ENCODE measurements around the gene CDH13. TPM values are rescaled to one million over a fixed set of nuclear protein-coding genes. Genes with fewer than 3 reads are reported as not detected.

Gene CDH13
- total and polyA plus RNA-seq, 9 donors = 1.9 to 34.2 (median 4.8) TPM

DNA sequence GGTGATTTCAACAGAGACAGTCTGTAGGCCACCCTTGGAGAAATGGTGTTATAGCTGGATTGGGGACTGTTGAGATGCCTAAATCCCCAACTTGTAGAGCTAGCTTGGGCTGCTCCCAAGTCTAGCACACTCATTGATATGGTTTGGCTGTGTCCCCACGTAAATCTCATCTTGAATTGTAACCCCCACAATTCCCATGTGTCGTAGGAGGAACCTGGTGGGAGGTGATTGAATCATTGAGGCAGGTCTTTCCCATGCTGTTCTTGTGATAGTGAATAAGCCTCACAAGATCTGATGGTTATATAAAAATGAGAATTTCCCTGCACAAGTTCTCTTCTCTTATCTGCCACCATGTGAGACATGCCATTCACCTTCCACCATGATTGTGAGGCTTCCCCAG is 536.0 kb downstream of the CDH13 start:
- TF ChIP-seq POLR2A (IDR thresholded peaks at IDR 0.05) = no peak
- TF ChIP-seq, protein P1, sequence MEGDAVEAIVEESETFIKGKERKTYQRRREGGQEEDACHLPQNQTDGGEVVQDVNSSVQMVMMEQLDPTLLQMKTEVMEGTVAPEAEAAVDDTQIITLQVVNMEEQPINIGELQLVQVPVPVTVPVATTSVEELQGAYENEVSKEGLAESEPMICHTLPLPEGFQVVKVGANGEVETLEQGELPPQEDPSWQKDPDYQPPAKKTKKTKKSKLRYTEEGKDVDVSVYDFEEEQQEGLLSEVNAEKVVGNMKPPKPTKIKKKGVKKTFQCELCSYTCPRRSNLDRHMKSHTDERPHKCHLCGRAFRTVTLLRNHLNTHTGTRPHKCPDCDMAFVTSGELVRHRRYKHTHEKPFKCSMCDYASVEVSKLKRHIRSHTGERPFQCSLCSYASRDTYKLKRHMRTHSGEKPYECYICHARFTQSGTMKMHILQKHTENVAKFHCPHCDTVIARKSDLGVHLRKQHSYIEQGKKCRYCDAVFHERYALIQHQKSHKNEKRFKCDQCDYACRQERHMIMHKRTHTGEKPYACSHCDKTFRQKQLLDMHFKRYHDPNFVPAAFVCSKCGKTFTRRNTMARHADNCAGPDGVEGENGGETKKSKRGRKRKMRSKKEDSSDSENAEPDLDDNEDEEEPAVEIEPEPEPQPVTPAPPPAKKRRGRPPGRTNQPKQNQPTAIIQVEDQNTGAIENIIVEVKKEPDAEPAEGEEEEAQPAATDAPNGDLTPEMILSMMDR (IDR thresholded peaks at IDR 0.05) = no peak
- no peak for TF ChIP-seq EP300 (IDR thresholded peaks at IDR 0.05)
- Histone ChIP-seq H3K36me3 (no peaks in the 10 kb centered on the region), H3K27me3 (no peaks in the 10 kb centered on the region), H3K9me3 (no peaks in the 10 kb centered on the region), H3K27ac (no peak overlapping the region), H3K4me3 (no peak overlapping the region), H3K4me1 (ENCODE audit: insufficient read depth) (no peaks in the 10 kb centered on the region)
- no peak for DNase-seq
- intact Hi-C loops (cut with DNase I) = no loop called here
- WGBS, 3 donors = 26 to 76% (median 54%) methylated on average over 2 of the region's 2 CpGs

DNA sequence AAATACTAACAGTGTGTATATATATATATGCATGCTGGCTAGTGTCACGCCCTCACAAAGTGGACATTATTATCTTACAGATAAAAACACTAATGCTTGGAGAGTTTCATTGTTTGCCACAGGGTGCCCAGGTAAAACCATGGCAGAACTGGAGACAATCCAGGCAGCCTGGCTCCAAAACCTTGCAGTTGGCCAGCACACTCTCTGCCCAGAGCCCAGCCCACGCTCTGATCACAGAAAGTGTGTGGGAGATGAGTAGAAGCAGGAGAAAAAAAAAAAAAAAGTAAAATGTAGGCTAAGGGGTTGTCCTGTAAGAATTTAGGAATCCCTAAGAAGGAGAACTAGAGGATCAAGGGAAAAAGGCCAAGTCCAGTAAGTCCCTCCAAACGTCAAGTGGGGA is 538.0 kb downstream of the CDH13 start:
- no peak overlapping the region for H3K4me3 ChIP-seq
- H3K27me3 ChIP-seq = no peaks in the 10 kb centered on the region
- WGBS, 3 donors = 61 to 69% (median 69%) methylated on average over 3 of the region's 3 CpGs
- no peak for DNase-seq
- H3K4me1 ChIP-seq (ENCODE audit: insufficient read depth) = no peaks in the 10 kb centered on the region
- TF ChIP-seq, protein P1 (IDR thresholded peaks at IDR 0.05) = no peak
- TF ChIP-seq EP300 (IDR thresholded peaks at IDR 0.05) (no peak), POLR2A (IDR thresholded peaks at IDR 0.05) (no peak)
- no peaks in the 10 kb centered on the region for H3K36me3 ChIP-seq
- H3K9me3 ChIP-seq = no peaks in the 10 kb centered on the region
- intact Hi-C loops (cut with DNase I) = no loop called here
- no peak overlapping the region for H3K27ac ChIP-seq

DNA sequence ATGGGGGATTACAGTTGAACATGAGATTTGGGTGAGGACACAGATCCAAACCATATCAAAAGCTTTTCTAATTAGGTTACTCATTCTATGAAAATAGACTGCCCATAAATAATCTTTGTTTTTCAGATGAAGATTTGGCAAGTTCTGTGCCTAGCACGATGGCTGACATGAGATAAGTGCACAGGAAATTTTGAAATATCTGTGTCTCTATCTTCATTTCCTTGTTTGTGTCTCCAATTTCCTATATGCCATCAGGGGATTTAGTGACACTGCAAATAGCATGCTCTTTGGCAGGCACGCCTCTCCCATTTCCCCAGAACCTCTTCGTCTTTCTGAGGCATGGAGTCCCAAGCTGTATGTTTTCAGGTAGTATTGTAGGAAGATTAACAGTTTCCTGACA is 544.6 kb downstream of the CDH13 start:
- Histone ChIP-seq H3K36me3 (no peaks in the 10 kb centered on the region), H3K9me3 (no peaks in the 10 kb centered on the region), H3K27me3 (no peaks in the 10 kb centered on the region), H3K4me3 (no peak overlapping the region), H3K4me1 (ENCODE audit: insufficient read depth) (no peaks in the 10 kb centered on the region), H3K27ac (no peak overlapping the region)
- TF ChIP-seq EP300 (IDR thresholded peaks at IDR 0.05) (no peak), POLR2A (IDR thresholded peaks at IDR 0.05) (no peak)
- TF ChIP-seq, protein P1 (IDR thresholded peaks at IDR 0.05) = no peak
- DNase-seq = no peak
- intact Hi-C loops (cut with DNase I) = no loop called here
- 49 to 63% (median 52%) methylated on average over 3 of the region's 3 CpGs for WGBS, 3 donors

GRCh38 chr16:83174671-83175070 is 547.9 kb downstream of the CDH13 start:
- intact Hi-C loops (cut with DNase I) = no loop called here
- Histone ChIP-seq H3K9me3 (no peaks in the 10 kb centered on the region), H3K27me3 (no peaks in the 10 kb centered on the region), H3K27ac (no peak overlapping the region), H3K4me3 (no peak overlapping the region), H3K4me1 (ENCODE audit: insufficient read depth) (no peaks in the 10 kb centered on the region), H3K36me3 (no peaks in the 10 kb centered on the region)
- TF ChIP-seq, protein P1 (IDR thresholded peaks at IDR 0.05) = no peak
- no peak for TF ChIP-seq POLR2A (IDR thresholded peaks at IDR 0.05)
- no peak for TF ChIP-seq EP300 (IDR thresholded peaks at IDR 0.05)
- DNase-seq = no peak

DNA sequence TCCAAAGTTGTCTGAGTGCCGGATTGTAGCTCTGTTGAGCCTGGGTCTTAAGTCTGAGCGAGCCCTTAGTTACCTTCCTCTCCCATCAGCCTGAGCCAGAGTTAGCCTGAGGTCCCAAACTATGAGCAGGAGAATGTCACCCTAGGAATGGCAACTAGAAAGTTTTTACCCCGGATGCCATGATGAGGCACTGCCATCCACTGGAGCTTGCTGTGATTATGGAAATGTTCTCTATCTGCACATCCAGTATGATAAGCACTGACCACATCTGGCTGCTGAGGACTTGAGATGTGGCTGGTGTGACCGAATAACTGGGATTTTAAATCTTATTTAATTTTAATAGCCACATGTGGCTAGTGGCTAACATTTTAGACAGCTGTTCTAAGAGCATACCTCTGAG is 550.0 kb downstream of the CDH13 start:
- WGBS, 3 donors = 87 to 96% (median 95%) methylated on average over 4 of the region's 4 CpGs

More for the DNA sequence above, 550.0 kb downstream of the CDH13 start:
- intact Hi-C loops (cut with DNase I) = no loop called here
- Histone ChIP-seq H3K4me3 (no peak overlapping the region), H3K27me3 (no peaks in the 10 kb centered on the region), H3K4me1 (ENCODE audit: insufficient read depth) (no peaks in the 10 kb centered on the region), H3K9me3 (no peaks in the 10 kb centered on the region), H3K36me3 (no peaks in the 10 kb centered on the region), H3K27ac (no peak overlapping the region)
- no peak for TF ChIP-seq EP300 (IDR thresholded peaks at IDR 0.05)
- TF ChIP-seq, protein P1 (IDR thresholded peaks at IDR 0.05) = no peak
- no peak for TF ChIP-seq POLR2A (IDR thresholded peaks at IDR 0.05)
- DNase-seq = no peak
